Measurements from ENCODE around the gene CDCP1.

CDCP1 gene

GRCh38 chr3:45087155-45087554, 59.0 kb downstream of the CDCP1 start:
- H3K27ac ChIP-seq = no peak overlapping the region
- no peak for TF ChIP-seq CTCF (conservative IDR thresholded peaks at IDR 0.05)

GRCh38 chr3:45084820-45085816, 61.1 kb downstream of the CDCP1 start:
- H3K27ac ChIP-seq = no peak overlapping the region
- TF ChIP-seq ZFX (IDR thresholded peaks at IDR 0.05) (no peak), CTCF (conservative IDR thresholded peaks at IDR 0.05) (no peak)

GRCh38 chr3:45084361-45084760, 61.8 kb downstream of the CDCP1 start:
- TF ChIP-seq ZFX (IDR thresholded peaks at IDR 0.05) (no peak), CTCF (conservative IDR thresholded peaks at IDR 0.05) (no peak)
- no peak overlapping the region for H3K27ac ChIP-seq

GRCh38 chr3:45083023-45083422, 63.2 kb downstream of the CDCP1 start:
- no peak overlapping the region for H3K27ac ChIP-seq
- no peak for TF ChIP-seq ZFX (IDR thresholded peaks at IDR 0.05)
- TF ChIP-seq CTCF (conservative IDR thresholded peaks at IDR 0.05) = no peak

- TF ChIP-seq CTCF (conservative IDR thresholded peaks at IDR 0.05) = no peak
- no peak for TF ChIP-seq ZFX (IDR thresholded peaks at IDR 0.05)
- no peak overlapping the region for H3K27ac ChIP-seq
Measured at GRCh38 chr3:45082142-45082538, 64.0 kb downstream of the CDCP1 start.

- H3K27ac ChIP-seq = no peak overlapping the region
Measured at GRCh38 chr3:45081506-45082141, 64.6 kb downstream of the CDCP1 start.

More at GRCh38 chr3:45081506-45082141, 64.6 kb downstream of the CDCP1 start:
- TF ChIP-seq ZFX (IDR thresholded peaks at IDR 0.05) (no peak), CTCF (conservative IDR thresholded peaks at IDR 0.05) (no peak)
